ENCODE data around the gene TSHZ3.

Gene TSHZ3, protein sequence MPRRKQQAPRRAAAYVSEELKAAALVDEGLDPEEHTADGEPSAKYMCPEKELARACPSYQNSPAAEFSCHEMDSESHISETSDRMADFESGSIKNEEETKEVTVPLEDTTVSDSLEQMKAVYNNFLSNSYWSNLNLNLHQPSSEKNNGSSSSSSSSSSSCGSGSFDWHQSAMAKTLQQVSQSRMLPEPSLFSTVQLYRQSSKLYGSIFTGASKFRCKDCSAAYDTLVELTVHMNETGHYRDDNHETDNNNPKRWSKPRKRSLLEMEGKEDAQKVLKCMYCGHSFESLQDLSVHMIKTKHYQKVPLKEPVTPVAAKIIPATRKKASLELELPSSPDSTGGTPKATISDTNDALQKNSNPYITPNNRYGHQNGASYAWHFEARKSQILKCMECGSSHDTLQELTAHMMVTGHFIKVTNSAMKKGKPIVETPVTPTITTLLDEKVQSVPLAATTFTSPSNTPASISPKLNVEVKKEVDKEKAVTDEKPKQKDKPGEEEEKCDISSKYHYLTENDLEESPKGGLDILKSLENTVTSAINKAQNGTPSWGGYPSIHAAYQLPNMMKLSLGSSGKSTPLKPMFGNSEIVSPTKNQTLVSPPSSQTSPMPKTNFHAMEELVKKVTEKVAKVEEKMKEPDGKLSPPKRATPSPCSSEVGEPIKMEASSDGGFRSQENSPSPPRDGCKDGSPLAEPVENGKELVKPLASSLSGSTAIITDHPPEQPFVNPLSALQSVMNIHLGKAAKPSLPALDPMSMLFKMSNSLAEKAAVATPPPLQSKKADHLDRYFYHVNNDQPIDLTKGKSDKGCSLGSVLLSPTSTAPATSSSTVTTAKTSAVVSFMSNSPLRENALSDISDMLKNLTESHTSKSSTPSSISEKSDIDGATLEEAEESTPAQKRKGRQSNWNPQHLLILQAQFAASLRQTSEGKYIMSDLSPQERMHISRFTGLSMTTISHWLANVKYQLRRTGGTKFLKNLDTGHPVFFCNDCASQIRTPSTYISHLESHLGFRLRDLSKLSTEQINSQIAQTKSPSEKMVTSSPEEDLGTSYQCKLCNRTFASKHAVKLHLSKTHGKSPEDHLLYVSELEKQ

DNA sequence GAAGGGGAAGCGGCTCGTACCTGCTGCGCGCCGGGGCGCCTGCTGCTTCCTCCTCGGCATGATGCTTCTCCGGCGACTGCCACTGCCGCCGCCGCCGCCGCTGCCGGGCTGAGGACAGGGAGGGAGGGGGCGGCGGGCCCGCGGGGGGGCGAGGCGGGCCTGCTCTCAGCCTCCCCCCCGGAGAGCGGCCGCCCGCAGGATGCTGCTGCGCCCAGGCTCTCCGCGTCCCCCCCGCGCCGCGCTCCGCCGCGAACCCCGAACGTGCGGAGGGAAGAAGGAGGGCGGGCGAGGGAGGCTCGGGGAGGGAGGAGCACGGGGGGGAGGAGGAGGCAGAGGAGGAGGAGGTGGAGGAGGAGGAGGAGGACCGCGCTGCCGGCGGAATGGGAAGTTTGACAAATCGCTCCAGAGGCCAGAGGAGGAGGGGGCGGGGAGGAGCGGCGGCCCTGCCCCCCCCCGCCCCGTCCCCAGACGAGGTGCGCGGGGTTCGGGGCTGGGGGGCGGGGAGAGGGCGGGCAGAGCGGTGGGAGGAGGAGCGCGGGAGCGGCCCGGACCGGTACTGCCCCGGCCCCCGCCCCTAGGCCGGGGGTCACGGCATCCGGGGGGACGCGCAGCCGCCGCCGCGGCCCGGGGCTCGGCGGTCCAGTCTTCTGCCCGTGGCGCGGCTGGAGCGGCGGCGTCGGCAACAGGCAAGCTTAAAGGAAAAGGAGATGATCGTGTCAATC, at the start of gene TSHZ3:
TSHZ3 (minus strand) TSS at position 277 of the 722 bp plus-strand sequence; CDS start at position 60, 217 bp downstream.
- peak; percentile 26 for DNase-seq

DNA sequence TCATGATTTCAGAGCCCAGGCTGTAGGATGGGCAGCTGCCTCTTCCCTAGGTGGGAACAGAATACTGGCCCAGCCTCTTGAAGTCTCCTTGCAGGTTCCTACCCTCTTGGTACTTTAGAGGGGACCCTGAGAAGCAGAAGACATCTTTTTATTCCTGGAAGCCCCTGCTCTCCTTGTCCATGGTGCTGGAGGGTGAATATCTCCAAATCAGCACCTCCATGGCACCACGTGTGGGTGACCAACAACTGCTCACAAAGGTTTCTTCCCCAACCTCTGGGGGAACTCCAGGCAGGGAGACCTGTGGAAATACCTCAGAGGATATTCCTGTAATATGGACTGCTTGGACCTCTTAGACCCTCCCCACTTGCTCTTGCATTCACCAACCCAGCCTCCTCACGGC, 48.1 kb upstream of the TSHZ3 start:
- DNase-seq: no peak

DNA sequence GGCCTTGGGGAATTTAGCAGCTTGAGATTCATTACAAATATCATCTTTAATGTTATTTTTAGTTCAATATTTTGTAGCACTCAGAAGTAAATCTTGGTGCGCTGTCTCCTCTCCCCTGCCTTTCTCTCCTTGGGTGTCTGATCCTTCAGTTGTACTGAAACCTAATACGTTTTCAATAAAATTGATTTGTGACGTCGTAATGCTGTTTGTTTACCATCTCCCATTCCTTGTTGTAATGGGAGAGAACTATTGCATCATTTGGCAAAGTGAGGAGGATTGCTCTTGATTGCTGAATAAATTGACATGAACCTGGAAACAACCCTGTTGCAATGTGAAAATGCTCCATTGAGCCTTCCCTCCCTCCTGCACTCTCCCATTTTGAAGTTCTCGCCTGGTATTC, 43.2 kb upstream of the TSHZ3 start:
- DNase-seq: no peak

DNA sequence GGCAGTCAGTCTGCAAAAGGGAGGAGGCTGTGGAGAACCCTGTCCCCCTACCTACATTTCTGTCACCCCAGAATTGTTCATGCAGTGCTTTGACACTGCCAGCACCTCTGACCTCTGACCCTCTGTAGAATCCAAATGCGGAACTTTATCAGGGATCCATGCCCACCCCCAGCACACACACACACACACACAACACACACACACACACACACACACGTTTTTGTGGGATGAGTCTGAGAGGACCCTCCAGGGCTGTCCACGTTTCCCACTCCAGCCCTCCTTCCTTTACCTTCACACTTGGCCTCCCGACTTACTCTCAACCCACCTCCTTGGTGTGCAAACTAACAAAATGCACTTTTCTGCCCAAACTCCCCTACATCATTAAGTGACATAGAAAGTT, 42.3 kb upstream of the TSHZ3 start:
- no peak for DNase-seq

DNA sequence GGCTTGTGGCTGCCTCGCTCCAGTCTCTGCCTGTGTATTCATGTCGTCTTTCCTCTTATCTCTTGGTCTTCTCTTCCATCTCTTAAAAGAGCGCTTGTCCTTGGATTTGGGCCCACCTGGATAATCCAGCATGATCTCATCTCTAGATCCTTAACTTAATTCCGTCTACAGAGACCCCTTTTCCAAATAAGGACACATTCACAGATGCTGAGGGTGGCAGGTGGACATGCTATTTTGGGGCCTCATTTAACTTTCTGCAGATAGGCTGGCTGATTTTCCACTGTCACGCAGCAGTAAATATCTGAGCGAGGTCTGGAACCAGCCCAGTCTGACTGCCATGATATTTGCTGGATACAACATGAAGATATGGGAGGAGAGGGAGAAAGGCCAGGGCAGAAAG, 41.5 kb upstream of the TSHZ3 start:
- DNase-seq: no peak

DNA sequence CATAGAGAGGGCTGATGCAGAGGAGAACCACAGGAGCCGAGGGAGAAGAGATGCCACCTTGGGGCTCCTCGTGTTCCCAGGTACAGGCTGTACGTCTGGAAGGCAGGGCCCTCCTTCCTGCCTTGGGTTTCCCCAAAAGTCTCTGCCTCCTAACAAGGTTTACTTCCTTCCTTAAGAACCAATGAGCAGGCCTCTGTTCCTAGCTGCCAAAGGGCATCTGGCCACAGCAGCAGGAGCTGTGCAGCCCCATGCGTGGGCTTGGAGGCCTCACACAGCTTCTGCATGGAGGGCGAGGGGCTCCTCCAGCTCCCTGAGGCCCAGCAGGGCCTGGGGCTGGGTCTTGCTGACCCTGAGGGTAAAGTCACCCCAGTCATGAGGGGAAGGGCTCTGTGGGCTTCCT, 40.6 kb upstream of the TSHZ3 start:
- no peak for DNase-seq

DNA sequence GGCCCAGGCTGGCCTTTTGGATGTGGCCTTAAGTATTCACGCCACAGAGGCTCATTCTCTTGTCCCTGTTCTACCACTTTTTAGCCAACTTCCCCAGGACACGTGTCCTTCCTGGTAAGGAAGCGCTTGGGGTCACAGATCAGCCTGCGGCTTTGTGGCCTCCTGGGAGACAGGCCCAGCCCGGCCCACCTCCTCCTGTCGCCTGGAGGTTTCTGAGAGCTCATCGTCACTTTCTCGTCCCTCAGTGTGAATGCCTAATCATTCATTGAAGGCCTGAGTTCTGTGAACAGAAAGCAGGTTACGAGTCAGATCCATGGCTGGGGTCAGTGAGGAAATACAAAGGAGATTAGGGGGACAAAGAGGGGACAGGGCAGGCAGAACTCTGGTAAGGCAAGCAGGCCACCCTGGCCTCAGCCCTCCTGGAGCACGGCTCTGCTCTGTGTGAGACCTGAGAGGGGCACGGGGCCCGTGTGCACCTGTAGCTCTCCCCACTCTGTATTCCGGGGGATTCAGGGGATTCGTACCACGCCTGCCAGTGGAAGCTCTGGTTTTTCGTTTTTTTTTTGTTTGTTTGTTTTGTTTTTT, 38.6 kb upstream of the TSHZ3 start:
- DNase-seq: peak; percentile 51

DNA sequence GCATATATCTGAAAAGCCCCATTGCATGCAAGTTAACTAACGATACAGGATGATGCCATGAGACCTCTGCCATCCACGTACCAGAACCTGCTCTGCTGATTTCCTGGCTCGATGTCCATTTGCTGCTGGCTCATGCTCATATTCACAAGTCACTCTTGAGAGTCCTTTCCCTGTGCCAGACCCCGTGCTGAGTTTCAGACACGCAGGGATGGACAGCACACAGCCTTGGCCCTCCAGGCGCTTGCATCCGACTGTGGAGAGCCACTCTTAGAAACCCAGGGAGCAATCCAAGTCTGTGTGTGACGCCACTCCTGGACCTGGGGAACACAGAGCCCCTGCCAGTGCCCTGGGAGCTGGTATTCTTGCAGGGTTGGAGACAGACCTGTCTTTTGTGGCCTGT, 37.6 kb upstream of the TSHZ3 start:
- no peak for DNase-seq

DNA sequence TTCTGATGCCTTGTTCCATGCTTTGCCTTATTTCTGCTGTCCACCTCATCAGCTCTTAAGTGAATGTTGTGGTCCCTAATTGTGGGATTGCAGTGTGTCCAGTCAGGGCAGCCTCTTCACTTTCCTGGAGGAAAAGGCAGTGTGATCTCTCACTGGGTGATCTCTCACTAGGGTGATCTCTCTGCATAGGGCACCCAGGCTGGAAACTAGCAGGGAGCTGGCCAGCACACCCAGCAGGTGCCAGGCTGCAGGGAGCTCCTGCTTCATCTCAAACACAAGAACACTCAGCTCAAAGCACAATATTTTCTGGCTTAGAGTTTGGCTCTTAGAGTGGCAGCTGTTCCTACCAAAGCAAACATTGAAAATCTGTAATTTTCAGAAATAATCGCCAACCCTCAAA, 36.5 kb upstream of the TSHZ3 start:
- no peak for DNase-seq

DNA sequence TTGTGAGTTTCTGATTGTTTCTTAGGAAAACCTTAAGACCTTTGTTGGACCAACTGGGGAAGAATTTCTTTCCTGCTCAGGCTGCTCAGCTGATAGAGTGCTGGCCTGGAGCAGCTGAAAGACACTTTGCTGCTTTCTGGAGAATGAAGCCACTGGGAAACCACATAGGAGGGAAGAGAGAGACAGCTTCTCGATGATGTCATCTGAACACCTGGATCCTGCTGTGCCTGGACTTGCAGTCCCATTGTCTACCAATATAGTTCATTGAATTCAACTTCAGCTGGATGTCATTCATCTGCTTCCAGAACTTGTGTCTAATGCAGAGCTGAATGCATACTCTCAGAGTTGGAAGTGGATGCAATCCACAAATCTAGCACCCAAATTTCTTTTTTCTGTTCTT, 34.3 kb upstream of the TSHZ3 start:
- no peak for DNase-seq

DNA sequence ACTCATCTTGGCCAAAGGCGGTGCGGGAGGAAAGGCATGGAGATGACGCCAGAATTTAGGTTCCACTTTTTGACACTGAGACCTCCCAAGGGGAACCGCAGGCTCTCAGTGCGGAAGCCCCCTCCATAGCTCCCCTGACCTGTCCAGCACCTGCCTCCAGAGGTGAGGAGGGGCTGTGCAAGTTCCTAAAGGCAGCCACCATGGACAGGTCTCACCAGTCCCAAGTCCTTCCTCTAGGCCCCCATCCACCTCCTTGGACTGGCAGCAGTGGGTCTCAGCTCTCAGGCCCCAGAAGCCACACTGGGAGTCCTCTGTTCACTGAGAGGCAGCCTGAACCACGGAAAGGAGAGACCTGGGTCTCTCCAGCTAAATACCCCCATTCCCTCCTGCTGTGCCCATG, 31.6 kb upstream of the TSHZ3 start:
- DNase-seq: no peak

DNA sequence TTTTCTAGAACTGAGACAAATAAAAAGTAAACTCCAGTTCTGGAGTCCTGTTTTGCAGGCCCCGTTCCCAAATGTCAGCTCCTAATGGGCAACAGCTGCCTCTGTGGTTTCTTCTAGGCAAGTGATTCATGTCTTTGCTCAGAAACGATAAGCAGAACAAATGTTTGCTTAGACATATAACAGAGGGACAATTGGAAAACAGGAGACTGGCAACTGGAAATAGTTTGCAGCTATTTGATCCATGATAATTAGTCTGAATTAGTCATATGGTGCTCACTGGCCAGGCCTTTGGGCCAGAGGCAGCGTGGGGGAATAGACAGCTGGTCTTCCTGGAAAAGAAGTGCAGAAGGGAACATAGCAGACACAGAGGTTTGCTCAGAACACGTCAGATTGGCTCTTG, 29.2 kb upstream of the TSHZ3 start:
- no peak for DNase-seq

DNA sequence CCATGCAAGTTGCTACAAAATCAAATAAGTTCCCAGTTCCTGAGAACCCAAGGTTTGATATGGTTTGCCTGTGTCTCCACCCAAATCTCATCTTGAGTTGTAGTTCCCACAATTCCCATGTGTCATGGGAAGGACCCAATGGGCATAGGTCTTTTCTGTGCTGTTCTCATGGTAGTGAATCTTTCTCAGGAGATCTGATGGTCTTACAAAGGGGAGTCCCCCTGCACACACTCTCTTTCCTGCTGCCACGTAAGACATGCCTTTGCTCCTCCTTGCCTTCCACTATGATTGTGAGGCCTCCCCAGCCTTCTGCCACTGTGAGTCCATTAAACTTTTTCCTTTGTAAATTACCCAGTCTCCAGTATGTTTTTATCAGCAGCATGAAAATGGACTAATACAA, 28.5 kb upstream of the TSHZ3 start:
- DNase-seq: no peak

DNA sequence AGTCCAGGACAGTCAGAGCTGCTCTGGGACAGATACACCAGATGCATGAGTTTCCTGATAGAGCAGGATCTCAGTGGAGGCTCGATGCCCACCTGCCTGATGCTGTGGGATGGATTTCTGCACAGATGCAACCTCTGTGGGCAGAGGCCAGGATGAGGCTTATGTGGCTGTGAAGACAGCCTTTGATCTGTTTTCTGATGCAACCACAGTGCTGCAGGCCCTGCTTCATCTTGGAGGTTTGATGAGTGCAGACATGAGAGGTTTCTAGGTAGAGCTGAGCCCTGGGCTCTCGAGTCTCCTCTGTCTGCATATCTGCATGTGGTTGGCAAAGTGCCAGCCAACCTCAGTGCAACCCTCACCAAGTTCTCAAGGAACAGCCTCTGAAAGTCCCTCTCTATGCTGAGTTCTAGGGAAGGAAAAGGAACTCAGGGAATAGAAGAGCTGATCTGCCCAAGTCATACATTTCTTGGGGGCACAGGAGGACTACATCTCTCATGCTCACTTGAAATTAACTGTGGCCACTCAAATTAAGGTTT, 23.1 kb upstream of the TSHZ3 start:
- DNase-seq: no peak

DNA sequence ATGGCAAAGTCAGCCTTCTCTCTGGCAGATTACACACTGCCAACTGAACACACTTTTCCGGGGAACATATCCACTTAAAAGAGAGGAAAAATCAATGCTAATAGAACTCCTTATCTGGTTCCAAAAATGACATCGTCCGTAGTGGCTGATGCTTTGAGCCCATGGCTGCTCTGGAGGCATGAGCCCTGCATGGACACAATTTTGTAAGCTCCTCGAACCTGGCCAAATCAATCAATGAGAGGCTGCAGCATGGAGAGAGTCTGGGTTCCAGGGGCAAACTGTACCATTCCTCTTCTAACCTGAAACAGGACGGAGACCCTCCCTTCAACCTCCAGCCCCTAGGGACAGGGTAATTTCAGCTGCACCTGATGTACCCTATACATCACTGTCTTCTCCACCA, 21.0 kb upstream of the TSHZ3 start:
- no peak for DNase-seq

DNA sequence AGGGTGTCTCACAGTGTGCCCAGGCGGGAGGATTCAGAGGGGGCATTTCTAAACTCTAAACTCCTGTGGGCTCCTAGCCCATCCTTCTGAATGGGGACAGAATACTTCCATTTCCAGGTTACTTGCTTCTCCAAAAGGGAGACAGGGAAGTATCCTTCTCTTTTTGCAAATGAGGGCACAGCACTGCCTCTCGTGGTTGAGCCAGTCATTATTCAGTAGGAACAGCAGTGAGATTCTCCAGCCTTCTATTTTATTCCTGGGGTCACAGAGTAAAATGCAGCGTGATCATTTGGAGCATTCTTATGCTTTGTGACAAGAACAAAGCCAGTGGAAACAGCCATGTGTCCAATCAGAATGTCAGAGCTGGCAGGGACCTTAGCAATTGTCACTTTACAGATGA, 15.7 kb upstream of the TSHZ3 start:
- no peak for DNase-seq

DNA sequence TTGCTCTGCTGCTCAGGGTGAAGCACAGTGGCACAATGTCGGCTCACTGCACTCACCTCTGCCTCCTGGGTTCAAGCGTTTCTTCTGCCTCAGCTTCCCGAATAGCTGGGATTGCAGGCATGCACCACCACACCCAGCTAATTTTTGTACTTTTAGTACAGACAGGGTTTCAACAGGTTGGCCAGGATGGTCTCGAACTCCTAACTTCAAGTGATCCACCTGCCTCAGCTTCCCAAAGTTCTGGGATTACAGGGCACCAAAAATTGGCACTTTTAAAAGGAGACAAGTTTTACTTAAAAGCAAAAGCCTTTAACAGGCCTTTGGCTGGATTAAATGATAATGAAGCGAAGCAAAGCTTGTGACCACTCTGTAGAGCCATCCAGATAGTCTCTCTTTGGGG, 12.5 kb upstream of the TSHZ3 start:
- DNase-seq: no peak

DNA sequence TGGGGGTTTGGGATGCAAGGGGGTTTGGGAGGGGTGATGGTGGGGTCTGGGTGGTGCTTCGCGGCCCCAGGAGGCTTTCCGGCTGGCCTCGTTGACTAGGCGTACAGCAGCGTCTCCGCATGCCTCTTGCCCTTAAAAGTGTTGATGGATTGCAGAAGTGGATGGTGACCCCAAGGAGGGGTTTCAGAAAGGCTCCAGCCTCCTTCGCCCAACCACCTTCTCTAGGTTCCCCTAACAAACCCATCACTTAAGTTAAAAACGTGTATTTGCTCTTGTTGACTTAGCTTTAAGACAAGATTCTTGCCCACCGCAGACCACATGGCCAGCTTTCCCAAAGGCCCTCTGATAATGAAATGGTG, 8.1 kb upstream of the TSHZ3 start:
- no peak for DNase-seq

DNA sequence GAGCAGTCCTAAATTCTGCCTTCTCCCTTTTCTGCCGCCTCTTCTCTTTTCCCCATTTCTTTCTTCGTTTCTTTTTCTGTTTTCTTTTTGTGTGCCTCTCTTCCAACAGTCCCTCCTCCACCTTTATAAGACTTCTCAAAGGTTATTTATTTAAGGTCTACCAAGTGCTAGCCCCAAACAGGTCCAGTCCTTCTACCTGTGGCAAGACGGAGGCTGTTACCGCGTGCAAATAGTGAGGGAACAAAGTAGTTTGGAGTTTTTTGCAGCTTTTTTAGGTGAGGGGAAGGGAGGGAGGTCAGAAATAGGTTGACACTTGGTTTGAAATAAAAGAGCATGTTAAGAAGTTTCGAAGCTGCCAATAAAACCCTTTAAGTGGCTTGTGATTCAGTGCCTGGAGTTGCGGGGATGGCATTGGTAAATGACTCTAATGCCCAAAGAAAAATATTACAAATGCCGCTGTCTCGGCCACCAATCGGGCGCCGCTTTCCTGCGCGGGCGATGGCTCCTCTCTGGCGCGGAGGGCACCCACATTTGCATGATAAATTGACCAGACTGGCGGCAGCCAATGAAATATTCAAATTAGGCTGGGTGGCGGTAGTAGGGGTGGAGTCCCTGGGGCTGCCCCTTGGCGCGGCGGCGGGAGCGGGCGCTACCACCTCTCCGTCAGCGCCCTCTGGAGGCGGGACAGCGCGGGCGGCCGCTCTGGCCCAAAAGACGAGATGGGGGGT, 7.5 kb upstream of the TSHZ3 start:
- peak; percentile 45 for DNase-seq

DNA sequence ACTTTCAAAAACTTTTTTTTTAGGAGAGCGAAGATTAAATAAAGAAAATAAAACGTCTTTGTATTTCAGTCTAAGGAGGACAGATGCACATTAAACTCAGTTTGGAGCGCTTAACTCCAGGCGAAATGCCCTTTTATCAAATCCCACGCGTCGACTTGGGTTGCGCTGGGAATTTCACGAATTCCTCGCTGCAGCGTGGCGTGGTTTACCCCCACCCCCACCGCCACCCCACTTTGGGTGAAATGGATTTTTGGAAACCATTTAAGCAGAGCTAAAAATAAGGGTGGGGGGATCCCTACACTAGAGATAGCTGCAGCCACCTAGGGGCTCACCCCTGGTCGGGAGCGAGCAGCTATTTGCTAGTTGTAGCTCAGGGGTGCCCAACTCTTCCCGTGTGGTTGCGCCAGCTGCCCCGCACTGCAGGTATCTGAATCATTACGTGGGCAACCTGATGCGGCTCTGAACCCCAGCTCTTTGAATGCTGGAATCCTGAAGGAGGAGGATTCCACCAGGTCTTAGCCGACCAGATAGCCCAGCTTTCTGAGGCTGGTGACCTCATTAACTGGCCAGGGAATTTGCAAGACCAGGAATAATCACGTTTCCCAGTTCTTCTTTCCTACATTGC, 6.5 kb upstream of the TSHZ3 start:
- DNase-seq: peak; percentile 62

All from retina (tissue), 1 donor.